ENCODE results near the gene PSMB5. TPM values are rescaled to one million over a fixed set of nuclear protein-coding genes. Genes with fewer than 3 reads are reported as not detected.

Gene PSMB5
- polyA plus RNA-seq, 1 donor from 2014 or later: 28.0 TPM

Other genes starting within 250 kb of the PSMB5 start
- gene SLC7A7, start 219.5 kb downstream of the PSMB5 start, polyA plus RNA-seq: 24.0 TPM
- gene MRPL52, start 205.0 kb downstream of the PSMB5 start, polyA plus RNA-seq: 200 TPM
- not detected for gene MMP14, start 198.3 kb downstream of the PSMB5 start, polyA plus RNA-seq
- gene LRP10, start 163.2 kb downstream of the PSMB5 start, polyA plus RNA-seq: 113 TPM
- 2.6 TPM for gene REM2, start 151.7 kb downstream of the PSMB5 start, polyA plus RNA-seq
- gene RBM23, start 115.8 kb downstream of the PSMB5 start, polyA plus RNA-seq: 49.7 TPM
- 45.0 TPM for gene PRMT5, start 105.5 kb downstream of the PSMB5 start, polyA plus RNA-seq
- gene HAUS4, start 77.8 kb downstream of the PSMB5 start, polyA plus RNA-seq: 28.5 TPM
- 0.16 TPM for gene AJUBA, start 52.3 kb downstream of the PSMB5 start, polyA plus RNA-seq
- 8.0 TPM for gene C14orf93, start 24.8 kb downstream of the PSMB5 start, polyA plus RNA-seq
- gene PSMB11, start 7.3 kb upstream of the PSMB5 start, polyA plus RNA-seq: not detected
- gene CDH24, start 22.6 kb upstream of the PSMB5 start, polyA plus RNA-seq: 0.09 TPM
- gene ACIN1, start 60.2 kb upstream of the PSMB5 start, polyA plus RNA-seq: 18.8 TPM
- gene C14orf119, start 60.6 kb upstream of the PSMB5 start, polyA plus RNA-seq: 68.7 TPM
- not detected for gene CIROP, start 70.1 kb upstream of the PSMB5 start, polyA plus RNA-seq
- not detected for gene CEBPE, start 84.4 kb upstream of the PSMB5 start, polyA plus RNA-seq
- 0.25 TPM for gene SLC7A8, start 148.8 kb upstream of the PSMB5 start, polyA plus RNA-seq
- not detected for gene RNF212B, start 203.0 kb upstream of the PSMB5 start, polyA plus RNA-seq

Data from IgD-negative memory B cell (primary cell).